ENCODE data around the gene TSN.

The TSN gene

DNA sequence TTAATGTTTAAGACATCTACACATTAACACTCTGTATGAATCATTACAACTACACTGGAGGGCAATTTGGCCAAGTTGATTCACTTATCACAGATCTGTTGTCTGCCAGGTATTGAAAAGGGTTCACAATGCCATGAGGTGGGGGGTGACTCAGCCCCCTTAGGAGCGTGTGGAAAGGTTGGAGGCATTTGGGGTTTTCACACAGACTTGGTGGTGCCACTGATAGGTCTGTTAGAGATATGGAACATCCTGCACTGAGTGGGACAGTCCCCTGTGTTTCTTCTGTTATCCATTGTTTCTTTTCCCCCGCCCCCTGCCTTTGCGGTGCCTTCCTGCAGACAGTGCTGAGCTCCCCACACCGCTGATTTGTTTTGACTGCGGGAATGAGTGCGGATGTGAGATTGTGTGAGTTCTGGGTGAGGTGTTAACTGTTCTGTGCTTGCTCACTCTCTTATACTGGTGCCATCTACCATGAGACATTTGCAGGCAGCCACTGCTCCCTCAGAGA is 9.3 kb upstream of the TSN start:
- Histone ChIP-seq H3K4me3 (ENCODE audit: low read length in 2 of 2) (no peak overlapping the region), H3K9ac (ENCODE audit: low read length in 2 of 2) (no peak overlapping the region), H3K27ac (ENCODE audit: low read length) (no peak overlapping the region), H3K27me3 (ENCODE audit: control insufficient read depth in 1 of 2, insufficient read depth in 2 of 2, low read length in 2 of 2) (no peaks in the 10 kb centered on the region), H3K4me1 (ENCODE audit: control insufficient read depth, insufficient read depth, low read length) (no peaks in the 10 kb centered on the region), H3K9me3 (ENCODE audit: control insufficient read depth in 2 of 2, low read length in 2 of 2) (no peaks in the 10 kb centered on the region), H3K36me3 (ENCODE audit: control insufficient read depth in 2 of 2, insufficient read depth in 2 of 2, low read length in 2 of 2) (no peaks in the 10 kb centered on the region)

DNA sequence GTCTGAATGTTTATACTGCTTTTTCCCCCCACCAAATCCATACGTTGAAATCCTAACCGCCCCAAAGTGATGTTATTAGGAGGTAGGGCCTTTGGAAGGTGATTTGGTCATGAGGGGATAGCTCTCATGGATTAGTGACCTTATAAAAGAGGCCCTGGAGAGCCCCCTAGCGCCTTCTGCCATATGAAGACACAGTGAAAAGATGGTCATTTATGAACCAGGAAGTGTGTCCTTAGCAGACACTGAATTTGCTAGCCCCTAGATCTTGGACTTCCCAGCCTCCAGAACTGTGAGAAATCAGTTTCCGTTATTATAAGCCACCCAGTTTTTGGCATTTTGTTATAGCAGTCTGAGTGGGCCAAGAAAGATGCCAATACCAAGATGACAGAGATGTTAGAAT is 7.2 kb upstream of the TSN start:
- H3K27me3 ChIP-seq (ENCODE audit: control insufficient read depth in 1 of 2, insufficient read depth in 2 of 2, low read length in 2 of 2): no peaks in the 10 kb centered on the region
- H3K9me3 ChIP-seq (ENCODE audit: control insufficient read depth in 2 of 2, low read length in 2 of 2): no peaks in the 10 kb centered on the region
- no peak overlapping the region for H3K27ac ChIP-seq (ENCODE audit: low read length)

DNA sequence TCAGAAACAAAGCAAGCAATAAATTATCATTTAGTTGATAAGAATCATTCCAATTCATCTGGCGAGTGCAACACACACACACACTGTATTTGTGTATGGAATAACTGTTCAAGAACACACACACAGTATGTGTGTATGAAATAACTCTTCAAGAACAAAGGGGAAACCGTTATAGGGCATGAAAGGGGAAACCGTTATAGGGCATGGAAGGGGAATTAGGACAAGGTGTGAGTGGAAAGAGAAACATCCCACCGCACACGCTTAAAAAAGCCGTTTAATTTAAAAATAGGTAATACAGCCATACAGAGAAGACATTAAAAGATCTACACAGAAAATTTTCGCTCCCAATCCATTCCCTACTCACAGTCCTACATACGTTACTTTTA is 607 bp upstream of the TSN start:
- H3K9me3 ChIP-seq (ENCODE audit: control insufficient read depth in 2 of 2, low read length in 2 of 2): no peaks in the 10 kb centered on the region
- peaks cover under 1 to 6% of the 10 kb centered on the region in 2 donors for H3K36me3 ChIP-seq (ENCODE audit: control insufficient read depth in 2 of 2, insufficient read depth in 2 of 2, low read length in 2 of 2)
- H3K4me3 ChIP-seq (ENCODE audit: low read length in 2 of 2): peak overlapping the region; percentile 86 to 93
- H3K27me3 ChIP-seq (ENCODE audit: control insufficient read depth in 1 of 2, insufficient read depth in 2 of 2, low read length in 2 of 2): no peaks in the 10 kb centered on the region
- H3K4me1 ChIP-seq (ENCODE audit: control insufficient read depth, insufficient read depth, low read length): peaks cover 5% of the 10 kb centered on the region
- peak overlapping the region; percentile 84 for H3K27ac ChIP-seq (ENCODE audit: low read length)
- H3K9ac ChIP-seq (ENCODE audit: low read length in 2 of 2): peak overlapping the region; percentile 71 to 89

More for the DNA sequence above, 7.2 kb upstream of the TSN start:
- Histone ChIP-seq H3K4me3 (ENCODE audit: low read length in 2 of 2) (no peak overlapping the region), H3K4me1 (ENCODE audit: control insufficient read depth, insufficient read depth, low read length) (no peaks in the 10 kb centered on the region), H3K9ac (ENCODE audit: low read length in 2 of 2) (no peak overlapping the region), H3K36me3 (ENCODE audit: control insufficient read depth in 2 of 2, insufficient read depth in 2 of 2, low read length in 2 of 2) (no peaks in the 10 kb centered on the region)

DNA sequence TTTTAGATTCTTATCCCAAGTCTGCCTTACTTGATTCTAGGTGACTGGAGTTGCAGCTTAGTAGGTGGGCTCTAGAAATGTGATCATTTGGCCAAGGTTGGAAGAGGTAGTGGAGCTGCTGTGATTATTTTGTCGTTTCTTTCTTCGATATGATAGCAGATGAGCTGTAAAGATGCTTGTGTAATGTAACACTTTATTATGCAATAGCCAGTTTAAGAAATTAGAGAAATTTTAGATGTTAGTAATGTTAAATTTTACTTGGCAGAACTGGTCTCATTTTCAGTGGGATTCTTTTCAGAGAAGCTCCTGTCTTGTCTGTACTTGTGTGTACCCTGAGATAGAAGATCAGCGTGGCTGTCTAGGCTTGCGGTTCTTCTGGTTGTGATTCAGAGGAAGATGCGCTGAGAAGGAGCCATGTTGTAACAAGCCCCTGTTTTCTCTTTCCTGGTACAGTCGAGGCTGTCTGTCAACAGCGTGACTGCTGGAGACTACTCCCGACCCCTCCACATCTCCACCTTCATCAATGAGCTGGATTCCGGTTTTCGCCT is 9.3 kb downstream of the TSN start:
- Histone ChIP-seq H3K4me3 (ENCODE audit: low read length in 2 of 2) (no peak overlapping the region), H3K9me3 (ENCODE audit: control insufficient read depth in 2 of 2, low read length in 2 of 2) (no peaks in the 10 kb centered on the region), H3K36me3 (ENCODE audit: control insufficient read depth in 2 of 2, insufficient read depth in 2 of 2, low read length in 2 of 2) (peaks cover 34 to 49% of the 10 kb centered on the region in 2 donors), H3K9ac (ENCODE audit: low read length in 2 of 2) (no peak overlapping the region), H3K4me1 (ENCODE audit: control insufficient read depth, insufficient read depth, low read length) (no peaks in the 10 kb centered on the region), H3K27ac (ENCODE audit: low read length) (no peak overlapping the region), H3K27me3 (ENCODE audit: control insufficient read depth in 1 of 2, insufficient read depth in 2 of 2, low read length in 2 of 2) (no peaks in the 10 kb centered on the region)

DNA sequence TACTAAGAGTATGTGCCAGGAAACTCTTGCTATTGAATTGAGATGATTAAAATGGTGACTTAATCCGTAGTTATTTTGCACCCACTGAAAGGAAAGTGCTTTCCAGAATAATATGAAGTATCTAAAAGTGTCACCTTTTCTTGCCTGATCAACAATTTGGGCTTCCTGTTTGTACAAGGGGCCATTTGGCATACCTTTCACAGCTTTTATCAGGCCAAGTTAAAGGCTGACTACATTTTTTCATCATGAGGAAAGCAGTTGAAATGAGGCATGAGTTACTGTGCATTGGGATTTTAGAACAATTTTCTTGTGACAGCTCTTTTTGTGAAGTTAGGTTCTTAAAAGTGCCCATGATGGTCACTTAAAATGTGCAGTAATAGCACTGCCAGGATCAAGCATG is 11.2 kb downstream of the TSN start:
- H3K9ac ChIP-seq (ENCODE audit: low read length in 2 of 2): no peak overlapping the region
- H3K27ac ChIP-seq (ENCODE audit: low read length): no peak overlapping the region
- H3K36me3 ChIP-seq (ENCODE audit: control insufficient read depth in 2 of 2, insufficient read depth in 2 of 2, low read length in 2 of 2): peaks cover 34 to 43% of the 10 kb centered on the region in 2 donors
- no peaks in the 10 kb centered on the region for H3K27me3 ChIP-seq (ENCODE audit: control insufficient read depth in 1 of 2, insufficient read depth in 2 of 2, low read length in 2 of 2)
- H3K4me3 ChIP-seq (ENCODE audit: low read length in 2 of 2): no peak overlapping the region
- peaks cover under 1% of the 10 kb centered on the region for H3K4me1 ChIP-seq (ENCODE audit: control insufficient read depth, insufficient read depth, low read length)
- H3K9me3 ChIP-seq (ENCODE audit: control insufficient read depth in 2 of 2, low read length in 2 of 2): no peaks in the 10 kb centered on the region

DNA sequence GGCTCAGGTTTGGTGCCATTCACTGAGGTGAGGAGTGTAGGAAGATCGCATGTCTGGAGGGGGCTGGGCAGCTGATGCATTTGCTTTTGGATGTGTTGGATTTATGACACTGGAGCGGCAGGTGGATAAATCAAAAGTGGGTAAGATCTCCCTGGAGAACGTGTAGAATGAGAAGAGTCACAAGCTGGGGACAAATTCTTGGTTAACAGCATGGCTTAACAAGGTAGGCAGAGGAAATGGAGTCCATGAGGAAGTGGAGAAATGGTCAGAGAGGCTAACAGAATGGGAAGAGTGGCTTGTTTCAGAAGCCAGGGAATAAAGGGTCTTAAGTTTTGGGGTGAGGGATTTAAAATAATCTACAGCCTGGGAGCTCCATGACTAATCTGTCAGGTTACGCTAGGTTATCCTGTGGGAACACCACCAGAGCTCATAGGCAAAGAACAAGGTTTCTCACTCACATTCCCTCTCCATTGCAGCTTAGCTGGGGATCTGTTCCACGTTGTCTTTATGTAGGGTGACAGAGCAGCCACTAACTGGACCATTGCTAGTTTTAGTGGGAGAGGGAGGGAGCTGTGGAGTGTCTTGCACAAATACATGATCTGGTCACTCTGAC is 12.8 kb downstream of the TSN start:
- Histone ChIP-seq H3K4me1 (ENCODE audit: control insufficient read depth, insufficient read depth, low read length) (peaks cover 5% of the 10 kb centered on the region), H3K9ac (ENCODE audit: low read length in 2 of 2) (no peak overlapping the region), H3K4me3 (ENCODE audit: low read length in 2 of 2) (no peak overlapping the region), H3K27ac (ENCODE audit: low read length) (no peak overlapping the region), H3K27me3 (ENCODE audit: control insufficient read depth in 1 of 2, insufficient read depth in 2 of 2, low read length in 2 of 2) (no peaks in the 10 kb centered on the region), H3K9me3 (ENCODE audit: control insufficient read depth in 2 of 2, low read length in 2 of 2) (no peaks in the 10 kb centered on the region), H3K36me3 (ENCODE audit: control insufficient read depth in 2 of 2, insufficient read depth in 2 of 2, low read length in 2 of 2) (peaks cover 30 to 39% of the 10 kb centered on the region in 2 donors)

DNA sequence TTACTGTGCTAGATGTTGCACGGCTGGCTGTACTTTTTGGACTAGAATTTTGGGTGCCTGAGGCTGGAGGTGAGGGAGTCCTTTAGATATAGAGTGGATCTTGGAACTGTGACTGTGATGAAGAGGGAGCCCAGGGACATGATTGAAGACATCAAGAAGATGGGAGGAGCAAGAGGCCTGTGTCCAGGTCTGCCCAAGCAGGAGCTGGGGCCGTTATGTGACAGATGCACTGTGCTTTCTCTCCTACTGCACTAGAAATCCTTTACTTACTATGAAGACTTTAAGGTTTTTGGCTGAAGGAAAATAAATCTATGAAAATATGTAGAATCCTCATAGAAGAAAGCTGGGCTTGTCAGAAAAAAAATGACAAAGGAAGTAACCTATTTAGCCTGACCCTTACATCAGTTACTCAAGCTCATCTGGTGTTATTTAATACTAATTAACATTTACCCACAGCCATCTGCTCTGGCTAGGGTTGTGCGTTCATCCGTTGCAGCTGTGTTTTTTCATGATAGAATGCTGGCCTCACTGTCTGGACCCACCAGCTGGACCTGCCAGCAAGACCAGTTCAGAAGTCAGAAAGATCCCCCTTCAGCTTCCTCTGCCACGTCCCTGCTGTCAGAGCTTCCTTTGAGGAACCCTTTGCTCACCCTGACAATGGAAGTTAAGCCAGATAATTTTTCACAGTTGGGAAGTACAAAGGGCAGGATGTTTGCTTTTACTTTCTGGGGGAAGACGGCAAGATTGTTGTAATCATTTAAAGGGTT is 16.7 kb downstream of the TSN start:
- Histone ChIP-seq H3K9me3 (ENCODE audit: control insufficient read depth in 2 of 2, low read length in 2 of 2) (no peaks in the 10 kb centered on the region), H3K9ac (ENCODE audit: low read length in 2 of 2) (no peak overlapping the region), H3K4me3 (ENCODE audit: low read length in 2 of 2) (no peak overlapping the region), H3K4me1 (ENCODE audit: control insufficient read depth, insufficient read depth, low read length) (peaks cover 5% of the 10 kb centered on the region), H3K27me3 (ENCODE audit: control insufficient read depth in 1 of 2, insufficient read depth in 2 of 2, low read length in 2 of 2) (no peaks in the 10 kb centered on the region), H3K27ac (ENCODE audit: low read length) (no peak overlapping the region), H3K36me3 (ENCODE audit: control insufficient read depth in 2 of 2, insufficient read depth in 2 of 2, low read length in 2 of 2) (peaks cover under 1 to 12% of the 10 kb centered on the region in 2 donors)

DNA sequence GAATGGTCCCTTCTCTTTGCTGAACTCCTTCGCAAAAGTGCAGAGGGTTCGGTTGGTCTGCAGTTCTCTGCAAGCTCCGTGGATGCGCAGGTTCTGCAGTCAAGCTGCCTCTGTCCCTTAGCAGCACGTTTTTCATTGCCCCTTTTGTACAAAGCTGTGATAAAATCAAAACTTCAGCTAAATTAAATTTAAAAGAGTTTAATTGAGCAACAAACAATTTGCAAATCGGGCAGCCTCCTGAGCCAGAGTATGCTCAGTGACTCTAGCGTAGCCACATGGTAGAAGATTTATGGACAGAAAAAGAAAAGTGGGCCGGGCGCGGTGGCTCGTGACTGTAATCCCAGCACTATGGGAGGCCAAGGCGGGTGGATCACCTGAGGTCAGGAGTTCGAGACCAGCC is 18.8 kb downstream of the TSN start:
- Histone ChIP-seq H3K4me1 (ENCODE audit: control insufficient read depth, insufficient read depth, low read length) (peaks cover 5% of the 10 kb centered on the region), H3K36me3 (ENCODE audit: control insufficient read depth in 2 of 2, insufficient read depth in 2 of 2, low read length in 2 of 2) (peaks cover 0 to 4% of the 10 kb centered on the region in 2 donors), H3K9ac (ENCODE audit: low read length in 2 of 2) (no peak overlapping the region), H3K4me3 (ENCODE audit: low read length in 2 of 2) (no peak overlapping the region), H3K27ac (ENCODE audit: low read length) (no peak overlapping the region), H3K27me3 (ENCODE audit: control insufficient read depth in 1 of 2, insufficient read depth in 2 of 2, low read length in 2 of 2) (no peaks in the 10 kb centered on the region), H3K9me3 (ENCODE audit: control insufficient read depth in 2 of 2, low read length in 2 of 2) (no peaks in the 10 kb centered on the region)

DNA sequence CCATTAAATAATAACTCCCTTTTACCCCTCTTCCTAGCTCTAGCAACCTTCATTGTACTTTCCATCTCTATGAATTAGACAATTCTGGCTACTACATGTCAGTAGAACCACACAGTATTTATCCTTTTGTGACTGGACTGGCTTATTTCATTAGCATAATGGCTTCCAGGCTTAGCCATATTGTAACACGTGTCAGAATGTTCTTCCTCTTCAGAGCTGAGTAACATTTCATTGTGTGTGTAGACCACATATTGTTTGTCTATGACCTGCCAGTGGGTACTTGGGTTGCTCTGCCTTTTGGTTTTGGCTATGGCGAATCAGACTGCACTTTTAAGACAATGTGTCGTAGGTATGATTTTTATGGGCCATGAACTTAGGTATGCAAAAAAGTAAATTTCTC is 20.9 kb downstream of the TSN start:
- Histone ChIP-seq H3K36me3 (ENCODE audit: control insufficient read depth in 2 of 2, insufficient read depth in 2 of 2, low read length in 2 of 2) (peaks cover 0 to under 1% of the 10 kb centered on the region in 2 donors), H3K9ac (ENCODE audit: low read length in 2 of 2) (no peak overlapping the region), H3K27me3 (ENCODE audit: control insufficient read depth in 1 of 2, insufficient read depth in 2 of 2, low read length in 2 of 2) (no peaks in the 10 kb centered on the region), H3K4me1 (ENCODE audit: control insufficient read depth, insufficient read depth, low read length) (peaks cover 5% of the 10 kb centered on the region), H3K27ac (ENCODE audit: low read length) (no peak overlapping the region), H3K9me3 (ENCODE audit: control insufficient read depth in 2 of 2, low read length in 2 of 2) (no peaks in the 10 kb centered on the region), H3K4me3 (ENCODE audit: low read length in 2 of 2) (no peak overlapping the region)

DNA sequence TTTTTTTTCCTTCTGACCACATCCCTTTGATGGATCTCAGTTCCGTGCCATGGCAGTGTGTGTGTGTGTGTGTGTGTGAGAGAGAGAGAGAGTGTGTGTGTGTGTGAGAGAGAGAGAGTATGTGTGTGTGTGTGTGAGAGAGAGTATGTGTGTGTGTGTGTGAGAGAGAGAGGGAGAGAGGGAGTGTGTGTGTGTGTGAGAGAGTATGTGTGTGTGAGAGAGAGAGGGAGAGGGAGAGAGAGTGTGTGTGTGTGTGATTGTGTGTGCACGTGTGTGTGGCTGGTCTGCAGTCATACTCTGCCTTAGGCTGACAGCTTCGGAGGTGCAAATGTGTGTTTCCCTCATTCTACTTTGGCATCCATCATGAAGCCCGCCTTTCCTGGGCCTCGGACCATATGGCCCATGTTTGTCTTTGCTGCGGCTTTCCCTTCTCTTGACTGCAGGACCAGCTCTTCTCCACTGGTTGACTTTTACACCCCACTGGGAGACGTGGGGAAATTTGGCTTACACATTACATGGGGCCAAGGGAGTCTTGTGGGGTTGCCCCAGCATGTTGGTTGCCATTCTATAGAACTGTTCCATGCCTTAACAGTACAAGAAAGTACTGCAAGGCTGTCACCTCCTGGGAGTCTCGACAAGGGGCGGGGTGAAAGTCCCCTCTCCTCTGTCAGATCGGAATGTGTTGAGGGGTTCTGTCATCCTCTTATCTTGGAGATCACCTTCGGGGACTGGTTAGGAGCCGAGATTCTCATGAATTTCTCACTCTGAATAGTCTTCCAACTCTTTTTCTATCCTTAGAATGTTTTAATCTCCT is 21.6 kb downstream of the TSN start:
- Histone ChIP-seq H3K4me1 (ENCODE audit: control insufficient read depth, insufficient read depth, low read length) (no peaks in the 10 kb centered on the region), H3K4me3 (ENCODE audit: low read length in 2 of 2) (no peak overlapping the region)

More for the DNA sequence above, 21.6 kb downstream of the TSN start:
- Histone ChIP-seq H3K27ac (ENCODE audit: low read length) (no peak overlapping the region), H3K27me3 (ENCODE audit: control insufficient read depth in 1 of 2, insufficient read depth in 2 of 2, low read length in 2 of 2) (no peaks in the 10 kb centered on the region), H3K36me3 (ENCODE audit: control insufficient read depth in 2 of 2, insufficient read depth in 2 of 2, low read length in 2 of 2) (no peaks in the 10 kb centered on the region), H3K9me3 (ENCODE audit: control insufficient read depth in 2 of 2, low read length in 2 of 2) (no peaks in the 10 kb centered on the region), H3K9ac (ENCODE audit: low read length in 2 of 2) (no peak overlapping the region)

All from stomach smooth muscle (tissue), 2 donors.